Left hindlimb (tissue), 1 donor: ENCODE measurements around the gene MCTS1.
"Not testable (repeated sequence)": the region's sequence is repeated elsewhere in the genome, so short reads cannot be mapped to it uniquely, and the experiment has no call there.

Source experiments
- DNase-seq: peaks from one replicate; pipeline ENCODE4 v3.0.0-alpha.2; 2018

Gene MCTS1

GRCh38 chrX:120629667-120630537 is 26.0 kb downstream of the MCTS1 start, which contains the start of gene C1GALT1C1:
Gene C1GALT1C1 (minus strand): TSS chrX:120630054. CDS start chrX:120627166, 2,888 bp downstream.
- DNase-seq = peak; percentile 94

DNA sequence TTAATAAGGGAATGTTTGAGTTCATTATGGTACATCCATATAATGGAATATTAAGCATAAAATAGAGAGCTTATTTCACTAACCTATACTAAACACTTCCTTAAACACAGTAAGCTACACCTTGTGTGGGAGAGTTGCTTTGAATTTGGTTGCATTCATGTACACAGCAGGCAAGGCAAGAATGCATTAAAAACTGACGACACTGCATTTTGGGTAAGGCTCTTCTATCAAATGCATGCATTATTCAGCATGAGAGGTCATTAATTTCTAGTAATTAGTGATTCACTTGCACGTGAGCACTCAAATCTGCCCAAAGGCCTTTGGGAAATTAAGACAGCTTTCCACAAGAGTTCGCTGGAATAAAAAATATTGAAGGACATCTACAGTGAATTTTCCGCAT is 34.7 kb downstream of the MCTS1 start:
- DNase-seq = no peak

- no peak for DNase-seq
These were observed 39.0 kb downstream of the MCTS1 start for GRCh38 chrX:120642871-120643270.

DNA sequence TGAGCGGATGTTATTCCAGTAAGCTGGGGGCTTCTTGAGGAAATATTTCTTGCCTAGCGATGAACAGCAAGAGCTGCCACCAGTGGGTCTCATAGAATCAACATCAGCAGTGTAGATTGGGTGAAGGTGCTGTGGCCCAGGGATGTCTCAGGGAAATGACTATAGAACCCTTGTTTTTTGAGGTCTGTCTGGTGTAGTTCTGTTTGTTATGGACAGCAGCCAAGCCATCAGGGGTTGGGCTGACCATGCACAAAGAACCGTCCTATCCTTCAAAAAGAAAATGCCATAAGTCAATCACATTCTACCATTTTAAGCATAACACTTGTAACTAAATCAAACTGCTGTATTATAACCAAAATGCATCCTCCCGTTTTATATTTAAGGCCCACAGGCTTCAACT is 43.2 kb downstream of the MCTS1 start:
- DNase-seq = no peak

DNA sequence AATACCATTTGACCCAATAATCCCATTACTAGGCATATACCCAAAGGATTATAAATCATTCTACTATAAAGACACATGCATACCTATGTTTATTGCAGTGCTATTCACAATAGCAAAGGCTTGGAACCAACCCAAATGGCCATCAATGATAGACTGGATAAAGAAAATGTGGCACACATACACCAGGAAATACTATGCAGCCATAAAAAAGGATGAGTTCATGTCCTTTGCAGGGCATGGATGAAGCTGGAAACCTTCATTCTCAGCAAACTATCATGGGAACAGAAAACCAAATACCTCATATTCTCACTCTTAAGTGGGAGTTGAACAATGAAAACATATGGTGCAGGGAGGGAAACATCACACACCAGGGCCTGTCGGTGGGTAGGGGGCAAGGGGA is 48.4 kb downstream of the MCTS1 start:
- not testable (repeated sequence) for DNase-seq

- DNase-seq = no peak
These were observed 49.1 kb downstream of the MCTS1 start for GRCh38 chrX:120653000-120653399.

- DNase-seq = no peak
These were observed 56.7 kb downstream of the MCTS1 start for GRCh38 chrX:120660637-120661036.
